IMR-90 (cell line): ENCODE measurements around the gene RELN.

Experiments used
- BHLHE40 ChIP-seq: fragments of 150-350 bp; IDR thresholded peaks from 2 replicates; pipeline ENCODE4 v1.6.1; 2016; ENCODE audit warnings: mild to moderate bottlenecking, low read depth, low read length
- CTCF ChIP-seq: conservative IDR thresholded peaks from 2 replicates; pipeline ENCODE4 v1.5.1; 2012; ENCODE audit warnings: mild to moderate bottlenecking, low read depth, low read length, improper control_type of control experiment
- FOS ChIP-seq: fragments of 150-350 bp; IDR thresholded peaks from 2 replicates; pipeline ENCODE4 v1.6.1; 2016; ENCODE audit warnings: low read depth, low read length
- MAFK ChIP-seq: IDR thresholded peaks from 2 replicates; pipeline ENCODE4 v1.6.1; 2012; ENCODE audit warnings: low read depth, low read length, improper control_type of control experiment
- RCOR1 ChIP-seq: IDR thresholded peaks from 2 replicates; pipeline ENCODE4 v1.6.1; 2012; ENCODE audit warnings: mild to moderate bottlenecking, low read length, improper control_type of control experiment; ENCODE audit not compliant: insufficient replicate concordance

DNA sequence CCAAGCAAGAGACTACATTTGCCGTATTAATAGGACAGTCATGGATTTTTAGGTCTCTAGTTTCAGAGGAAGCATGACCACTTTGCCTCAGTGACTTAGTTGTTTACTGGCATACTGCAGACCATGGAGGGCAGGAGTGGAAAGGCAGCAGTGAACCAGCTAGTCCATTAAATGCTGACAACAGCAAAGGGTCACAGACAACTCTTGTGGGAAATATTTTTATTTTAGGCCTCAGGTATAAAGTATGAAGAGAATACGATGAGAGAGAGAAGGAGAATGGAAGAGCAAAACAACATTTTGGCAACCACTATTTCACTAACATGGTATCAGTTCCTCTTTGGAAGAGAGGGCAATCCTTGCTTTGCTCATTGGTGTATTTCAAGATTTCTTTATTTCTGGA is 118.0 kb downstream of the RELN start:
- peak; percentile 19; the same call in 1 of the 2 replicates for TF ChIP-seq MAFK
- TF ChIP-seq CTCF = no peak
- TF ChIP-seq BHLHE40 = no peak
- no peak for TF ChIP-seq FOS
- no peak for TF ChIP-seq RCOR1
